Lower leg skin (tissue), 3 donors: ENCODE measurements around the gene AREG.

Experiments
- CTCF ChIP-seq, 3 donors: fragments of 450-650 bp; IDR thresholded peaks; one replicate each; pipeline ENCODE4 v1.5.1; 2016; ENCODE audit warnings: antibody characterized with exemption in 3 of 3, mild to moderate bottlenecking in 3 of 3, moderate library complexity in 2 of 3
- POLR2A ChIP-seq, 2 donors: fragments of 450-650 bp; IDR thresholded peaks; one replicate each; pipeline ENCODE4 v1.6.1; 2016 to 2017; ENCODE audit warnings: antibody characterized with exemption in 2 of 2, mild to moderate bottlenecking in 1 of 2, moderate library complexity in 1 of 2

GRCh38 chr4:74424111-74424510, 20.8 kb upstream of the AREG start:
- no peak for TF ChIP-seq CTCF (IDR thresholded peaks at IDR 0.05)
- TF ChIP-seq POLR2A (IDR thresholded peaks at IDR 0.05), result no peak
